HG02852 (cell line): ENCODE data around the gene AK8.
A peak's percentile ranks its signal among the peaks of the same experiment; 100 is the strongest.
"Not testable (repeated sequence)": the region's sequence is repeated elsewhere in the genome, so short reads cannot be mapped to it uniquely, and the experiment has no call there.

Experiments used
- ATAC-seq: cut with Tn5 transposase; IDR thresholded peaks from one replicate; pipeline ENCODE4 v1.9.1; 2021; ENCODE audit warnings: mild to moderate bottlenecking, moderate library complexity; ENCODE audit not compliant: unreplicated experiment

Gene AK8

DNA sequence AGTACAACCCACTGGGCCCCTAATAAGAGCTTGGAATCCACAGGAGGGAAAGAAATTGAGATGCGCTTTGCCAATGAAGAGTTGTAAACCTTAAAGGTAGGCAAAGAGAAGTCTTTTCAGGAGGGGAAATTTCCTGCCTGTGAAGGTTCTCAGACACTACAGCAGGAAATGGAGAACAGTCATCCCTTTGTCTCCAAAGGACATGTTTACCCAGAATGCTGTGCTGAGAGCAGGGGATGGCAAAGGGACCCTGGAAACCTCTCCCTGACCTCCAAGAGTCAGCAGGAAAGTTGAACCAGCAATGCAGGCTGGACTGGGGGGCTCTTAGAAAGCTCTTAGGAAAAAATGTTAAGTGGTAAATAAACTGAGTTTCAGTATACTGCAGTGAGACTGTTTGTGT, 103.2 kb downstream of the AK8 start:
- ATAC-seq: no peak

DNA sequence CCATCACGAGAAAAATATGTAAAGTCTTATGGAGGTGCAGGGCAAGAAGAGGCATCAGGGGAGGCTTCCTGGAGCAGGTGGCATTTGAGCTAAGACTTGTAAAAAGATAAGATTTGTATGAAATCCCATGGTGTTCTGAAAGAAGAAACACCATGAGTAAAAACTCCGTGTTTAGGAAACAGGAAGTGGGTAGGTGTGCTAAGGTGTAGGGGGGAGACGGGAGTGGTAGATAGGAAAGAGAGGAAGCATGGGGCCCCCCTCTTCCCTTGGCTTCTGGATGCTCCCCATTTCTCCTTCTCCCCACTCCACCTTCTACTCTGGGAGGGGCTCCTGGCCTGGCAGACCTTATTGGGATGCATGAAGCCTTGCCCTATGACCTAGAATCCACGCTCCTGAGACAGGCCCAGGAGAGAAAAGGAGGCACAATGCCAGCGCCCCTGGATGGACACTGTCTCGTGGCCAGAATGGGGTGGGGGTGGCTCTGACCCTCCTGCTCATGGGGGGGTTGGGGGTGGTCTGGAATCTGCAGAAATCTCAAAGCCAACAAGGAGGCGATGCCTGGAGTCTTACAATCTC, 104.2 kb downstream of the AK8 start:
- no peak for ATAC-seq

DNA sequence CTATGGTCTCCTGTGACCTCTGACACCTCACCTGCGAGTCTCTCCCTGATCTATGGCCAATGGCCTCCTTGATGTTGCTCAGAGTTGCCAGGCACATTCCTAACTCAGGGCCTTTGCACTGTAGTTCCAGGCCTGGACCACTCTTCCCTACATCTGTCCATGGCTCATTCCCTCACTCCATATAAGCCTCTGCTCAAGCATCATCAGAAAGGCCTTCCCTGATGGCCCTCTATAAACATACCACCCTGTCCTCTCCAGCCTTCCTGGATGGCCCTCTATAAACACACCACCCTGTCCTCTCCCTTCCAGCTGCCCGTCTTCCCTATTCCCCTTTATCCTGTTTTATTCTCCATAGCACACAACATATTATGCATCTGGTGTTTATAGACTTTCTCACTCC, 105.0 kb downstream of the AK8 start:
- no peak for ATAC-seq

DNA sequence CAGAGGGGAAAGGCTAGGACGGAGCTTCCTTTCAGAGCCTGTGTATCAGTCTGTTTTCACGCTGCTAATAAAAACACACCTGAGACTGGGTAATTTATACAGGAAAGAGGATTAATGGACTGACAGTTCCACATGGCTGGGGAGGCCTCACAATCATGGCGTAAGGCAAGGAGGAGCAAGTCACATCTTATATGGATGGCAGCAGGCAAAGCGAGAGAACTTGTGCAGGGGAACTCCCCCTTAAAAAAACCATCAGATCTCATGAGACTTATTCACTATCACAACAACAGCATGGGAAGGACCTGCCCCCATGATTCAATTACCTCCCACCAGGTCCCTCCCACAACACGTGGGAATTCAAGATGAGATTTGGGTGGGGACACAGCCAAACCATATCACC, 106.3 kb downstream of the AK8 start:
- ATAC-seq: not testable (repeated sequence)

DNA sequence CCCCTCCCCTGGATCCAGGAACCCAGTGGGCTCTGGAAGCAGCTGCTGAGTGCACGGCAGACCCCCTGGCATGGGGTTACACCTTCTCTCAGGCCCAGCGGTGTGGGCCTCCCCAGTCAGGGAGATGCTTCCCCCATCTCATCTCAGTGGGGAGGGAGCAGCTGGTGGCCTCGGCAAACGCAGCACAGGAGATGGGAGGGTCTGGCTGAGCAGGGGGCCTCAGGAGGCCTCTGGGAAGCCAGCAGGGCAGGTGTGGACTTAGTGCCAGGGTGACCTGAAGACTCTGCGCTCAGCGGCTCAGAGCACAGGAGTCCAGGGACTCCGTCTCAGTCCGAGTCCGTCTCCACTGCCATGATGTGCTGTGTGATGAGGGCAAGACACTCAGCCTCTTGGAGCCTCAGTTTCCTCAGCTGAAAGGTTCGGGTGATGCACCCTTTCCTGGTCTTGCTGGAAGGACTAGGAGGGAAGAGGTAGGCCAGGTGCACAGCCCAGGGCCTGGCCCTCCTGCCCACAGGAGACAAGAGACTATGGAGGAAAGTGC, 107.2 kb downstream of the AK8 start:
- ATAC-seq: no peak

DNA sequence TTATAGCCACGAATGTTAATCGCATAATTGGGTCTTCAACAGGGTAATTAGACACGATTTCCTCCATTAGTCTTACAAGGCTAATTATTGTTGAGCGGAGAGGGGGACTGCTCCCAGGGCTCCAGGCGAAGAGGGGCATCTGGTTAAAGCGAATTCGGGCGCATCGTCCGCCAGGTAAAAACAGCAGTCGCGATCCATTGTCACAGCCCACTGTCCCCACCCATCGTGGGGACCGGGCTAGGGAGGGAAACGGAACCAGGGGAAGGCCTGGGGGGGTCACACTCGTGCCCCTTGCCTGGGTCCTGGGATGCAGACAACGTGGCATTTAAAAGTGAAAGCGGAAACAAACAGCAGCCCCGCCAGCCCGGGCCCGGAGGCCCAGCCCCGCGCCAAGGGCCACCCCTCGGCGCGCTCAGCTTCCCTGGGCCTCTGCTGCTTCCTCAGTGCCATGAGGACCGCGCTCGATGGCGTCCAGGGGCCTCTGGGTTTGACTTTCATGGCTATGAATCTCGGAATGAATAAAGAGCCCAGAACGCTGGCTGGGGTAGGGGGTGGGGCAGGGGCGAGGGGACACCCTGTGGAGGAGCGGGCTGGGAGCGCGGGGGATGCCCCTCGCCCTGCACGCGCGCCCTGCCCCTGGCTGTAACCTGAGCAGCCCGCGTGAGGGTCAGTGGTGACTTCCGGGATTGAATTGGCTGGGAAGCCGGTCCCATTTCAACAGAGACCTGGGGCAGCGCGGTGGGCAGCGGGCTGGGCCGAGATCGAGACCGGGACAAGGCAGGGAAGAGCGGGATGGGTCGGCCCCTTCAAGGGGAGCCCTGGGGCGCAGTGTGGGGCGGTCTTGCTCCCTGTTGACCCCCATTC, 107.9 kb downstream of the AK8 start:
- ATAC-seq: peak; percentile 56

DNA sequence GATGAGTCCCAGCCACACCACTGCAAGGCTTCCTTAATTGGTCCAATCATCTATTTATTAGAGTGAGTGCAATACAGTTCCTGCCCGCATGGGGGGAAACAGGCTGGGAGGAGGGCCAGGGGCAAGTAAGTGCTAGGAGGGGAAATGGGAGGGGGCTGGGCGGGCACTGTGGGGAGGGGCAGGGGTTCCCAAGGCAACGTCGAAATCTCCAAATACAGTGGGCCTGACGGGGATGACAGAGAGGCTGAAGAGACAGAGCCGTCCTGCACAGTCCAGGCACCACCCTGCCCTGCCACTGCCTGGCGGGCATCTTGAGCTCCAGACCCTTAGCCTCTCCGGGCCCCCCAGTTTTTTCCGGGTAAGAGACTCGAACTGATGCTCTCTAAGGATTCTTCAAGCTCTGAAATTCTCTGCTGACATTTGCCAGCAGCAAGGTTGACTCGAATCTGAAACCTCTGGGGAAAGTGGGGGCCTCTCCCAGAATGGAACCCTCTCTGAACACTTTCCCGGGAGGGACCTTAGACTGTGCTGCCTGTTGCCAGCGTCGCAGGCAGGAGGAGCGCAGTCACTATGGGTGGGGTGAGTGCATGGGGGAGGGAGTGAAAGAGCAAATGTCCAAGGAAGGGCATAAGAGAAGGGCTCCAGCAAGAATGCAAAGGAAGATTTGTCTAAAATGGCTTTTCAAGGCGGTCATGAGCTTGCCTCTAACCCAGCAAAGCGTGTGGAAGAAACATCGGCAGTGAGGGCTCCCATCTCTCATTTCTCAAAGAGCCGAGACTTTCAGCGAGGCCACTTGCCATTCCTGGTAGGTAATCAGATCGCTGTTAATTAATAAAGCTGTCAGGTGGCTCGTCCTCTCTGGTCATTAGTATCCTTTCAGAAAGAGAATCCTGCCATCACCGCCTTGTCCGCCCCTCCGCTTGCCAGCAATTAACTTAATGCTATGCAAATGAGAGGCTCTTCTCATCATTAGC, 108.9 kb downstream of the AK8 start:
- peak; percentile 42 for ATAC-seq

DNA sequence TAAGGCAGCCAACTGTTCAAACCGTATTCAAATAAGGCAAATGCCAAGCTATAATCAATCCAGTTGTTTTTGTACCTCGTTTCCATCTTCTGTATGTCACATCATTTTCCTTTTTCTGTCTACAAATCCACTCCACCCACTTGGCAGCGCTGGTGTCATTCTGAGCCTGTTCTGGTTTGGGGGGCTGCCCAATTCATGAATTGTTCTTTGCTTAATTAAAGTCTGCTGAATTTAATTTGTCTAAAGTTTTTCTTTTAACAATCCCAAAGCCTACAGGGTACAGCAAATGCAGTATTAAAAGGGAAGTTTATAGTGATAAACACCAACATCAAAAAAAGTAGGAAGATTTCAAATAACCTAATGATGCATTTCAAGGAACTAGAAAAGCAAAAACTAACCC, 114.5 kb downstream of the AK8 start:
- ATAC-seq: no peak

DNA sequence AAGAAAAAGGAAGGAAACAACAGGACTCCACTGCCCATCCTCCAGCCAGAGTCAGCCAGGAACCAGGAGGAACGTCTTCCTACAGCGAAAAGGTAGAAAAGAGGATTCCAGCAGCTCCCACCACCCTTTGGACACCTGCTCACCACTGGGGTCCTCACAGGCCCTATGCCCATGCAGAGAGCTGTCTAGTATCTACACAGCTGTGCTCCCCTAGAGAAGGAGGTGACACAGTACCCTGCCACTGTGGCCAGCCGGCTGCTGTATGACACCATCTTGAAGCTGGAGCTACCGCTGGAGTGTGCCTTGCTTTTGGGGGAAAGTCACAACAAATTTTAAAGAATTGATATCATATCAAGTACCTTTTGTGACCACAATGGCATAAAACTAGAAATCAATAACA, 115.2 kb downstream of the AK8 start:
- ATAC-seq: no peak

DNA sequence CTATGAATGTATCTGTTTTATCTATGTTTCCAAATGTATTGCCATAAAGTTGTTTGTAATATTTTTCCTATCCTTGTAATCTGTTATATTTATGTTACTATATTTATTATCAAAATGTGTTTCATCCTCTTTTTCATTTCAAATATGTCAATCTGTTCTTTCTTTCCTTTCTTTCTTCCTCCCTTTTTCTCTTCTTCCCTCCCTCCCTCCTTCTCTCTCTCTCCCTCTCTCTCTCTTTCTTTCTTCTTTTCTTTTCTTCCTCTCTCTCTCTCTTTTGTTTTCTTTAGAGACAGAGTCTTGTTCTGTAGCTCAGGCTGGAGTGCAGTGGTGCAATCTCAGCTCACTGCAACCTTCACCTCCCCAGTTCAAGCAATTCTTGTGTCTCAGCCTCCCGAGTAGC, 116.5 kb downstream of the AK8 start:
- ATAC-seq: no peak

DNA sequence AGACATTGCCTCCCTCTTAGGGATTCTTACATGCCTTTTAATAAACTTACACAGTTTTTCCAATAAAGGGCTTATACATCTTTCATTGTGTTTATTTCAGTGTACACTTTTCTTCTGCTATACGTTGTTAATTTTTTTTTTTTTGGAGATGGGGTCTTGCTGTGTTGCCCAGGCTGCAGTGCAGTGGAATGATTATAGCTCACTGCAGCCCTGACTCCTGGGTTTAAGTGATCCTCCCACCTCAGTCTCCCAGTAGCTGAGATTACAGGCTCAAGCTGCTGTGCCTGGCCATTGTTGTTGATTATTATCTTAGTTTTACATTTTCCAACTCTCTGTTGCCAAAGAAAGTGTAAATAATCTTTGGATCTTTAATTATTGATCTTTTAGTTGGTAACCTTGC, 118.0 kb downstream of the AK8 start:
- no peak for ATAC-seq

DNA sequence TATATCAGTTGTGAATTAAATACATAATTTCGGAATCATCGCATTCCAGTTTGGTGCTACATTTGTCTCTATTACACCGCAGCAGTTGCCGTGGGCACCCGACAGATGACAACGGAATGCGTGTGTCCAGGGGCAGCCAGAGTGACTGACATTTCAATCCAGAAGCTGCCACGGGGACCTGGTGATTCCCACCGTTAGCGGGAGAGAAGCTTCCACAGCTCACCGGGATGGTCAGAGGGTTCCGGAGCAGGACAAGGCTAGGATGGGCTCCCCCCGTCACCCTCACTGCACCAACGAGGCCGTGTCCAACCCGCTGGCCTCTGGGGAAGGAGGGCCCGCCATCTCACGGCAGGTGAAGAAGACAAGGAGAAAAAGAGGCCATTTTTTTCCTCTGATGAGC, 121.1 kb downstream of the AK8 start:
- no peak for ATAC-seq

DNA sequence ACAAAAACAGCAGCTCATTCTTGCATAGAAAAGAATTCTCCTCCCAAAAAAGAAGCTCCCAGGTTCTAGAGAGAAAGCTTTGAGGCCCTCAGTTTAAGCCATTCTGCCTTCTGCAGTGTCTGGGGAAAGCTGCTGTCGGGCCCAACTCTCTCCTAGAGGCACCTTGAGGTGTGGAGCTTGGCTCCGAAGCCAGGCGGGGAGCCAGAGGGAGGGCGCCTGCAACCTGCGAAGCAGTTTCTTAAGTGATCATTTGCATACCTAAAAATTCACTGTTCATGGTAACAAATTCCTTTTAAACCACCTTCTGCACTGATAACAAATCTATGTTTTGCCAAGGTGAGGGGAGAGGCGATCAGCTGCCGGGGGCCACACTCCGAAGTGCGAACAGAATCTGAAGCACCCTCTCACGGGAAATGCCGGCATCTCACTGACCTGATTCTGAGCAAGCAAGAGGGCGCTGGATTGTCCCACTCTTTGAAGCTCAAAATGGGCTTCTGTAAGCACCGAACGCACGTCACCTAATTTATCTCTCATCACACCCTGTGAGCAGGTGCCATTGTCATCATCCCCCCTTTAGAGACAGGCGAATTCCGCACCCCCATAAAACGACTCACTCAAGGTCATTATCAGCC, 121.8 kb downstream of the AK8 start:
- ATAC-seq: no peak

DNA sequence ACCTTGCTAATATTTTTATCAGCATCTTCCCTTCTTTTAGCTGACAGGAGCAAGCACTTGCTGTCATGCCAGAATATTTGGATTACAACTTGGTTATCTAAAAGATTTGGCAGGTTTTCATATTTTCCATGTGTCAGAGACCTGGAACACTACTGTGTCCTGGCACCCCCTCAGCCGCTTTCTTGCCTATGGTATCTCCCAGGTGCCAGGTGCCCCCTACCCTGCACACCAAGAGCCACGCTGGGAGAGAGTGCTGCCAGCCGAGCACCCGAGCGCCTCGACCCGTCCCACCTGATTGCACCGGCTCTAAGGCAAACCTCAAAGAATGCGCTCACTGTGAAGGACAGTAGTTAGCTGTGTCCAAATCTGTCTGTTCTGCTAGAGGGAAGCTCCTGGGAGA, 123.0 kb downstream of the AK8 start:
- no peak for ATAC-seq

DNA sequence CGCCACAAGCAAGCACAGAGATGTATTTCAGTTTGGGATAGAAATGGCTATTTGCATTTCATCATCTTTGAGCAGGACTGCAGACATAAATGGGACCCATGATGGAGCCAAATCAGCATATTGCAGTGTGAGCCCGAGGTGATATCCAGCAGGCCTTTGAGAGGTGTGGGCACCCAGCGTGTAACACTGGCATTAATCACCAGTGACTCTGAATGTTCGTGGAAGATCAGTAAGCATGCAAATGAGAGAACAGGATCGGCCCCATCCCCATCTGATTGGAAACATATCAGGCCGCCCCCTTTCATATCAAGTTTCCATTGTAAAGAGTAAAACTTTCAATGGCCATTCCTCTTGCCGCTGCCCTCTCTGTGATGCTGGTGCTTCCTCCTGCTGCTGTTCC, 123.8 kb downstream of the AK8 start:
- no peak for ATAC-seq

DNA sequence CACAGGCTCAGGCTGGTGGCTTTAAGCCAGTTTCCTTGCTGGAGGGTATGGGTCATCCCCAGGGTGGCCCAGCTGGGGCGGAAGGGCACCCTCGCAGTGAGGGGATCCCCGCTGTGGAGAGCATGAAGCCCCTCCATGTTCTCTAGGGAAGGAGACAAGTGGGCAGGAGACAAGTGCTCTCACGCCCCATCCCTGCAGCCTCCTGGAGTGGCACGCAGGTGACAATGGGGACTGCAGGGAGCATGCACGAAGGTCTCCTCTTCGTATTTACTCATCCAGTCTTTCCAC, 124.5 kb downstream of the AK8 start:
- ATAC-seq: no peak

DNA sequence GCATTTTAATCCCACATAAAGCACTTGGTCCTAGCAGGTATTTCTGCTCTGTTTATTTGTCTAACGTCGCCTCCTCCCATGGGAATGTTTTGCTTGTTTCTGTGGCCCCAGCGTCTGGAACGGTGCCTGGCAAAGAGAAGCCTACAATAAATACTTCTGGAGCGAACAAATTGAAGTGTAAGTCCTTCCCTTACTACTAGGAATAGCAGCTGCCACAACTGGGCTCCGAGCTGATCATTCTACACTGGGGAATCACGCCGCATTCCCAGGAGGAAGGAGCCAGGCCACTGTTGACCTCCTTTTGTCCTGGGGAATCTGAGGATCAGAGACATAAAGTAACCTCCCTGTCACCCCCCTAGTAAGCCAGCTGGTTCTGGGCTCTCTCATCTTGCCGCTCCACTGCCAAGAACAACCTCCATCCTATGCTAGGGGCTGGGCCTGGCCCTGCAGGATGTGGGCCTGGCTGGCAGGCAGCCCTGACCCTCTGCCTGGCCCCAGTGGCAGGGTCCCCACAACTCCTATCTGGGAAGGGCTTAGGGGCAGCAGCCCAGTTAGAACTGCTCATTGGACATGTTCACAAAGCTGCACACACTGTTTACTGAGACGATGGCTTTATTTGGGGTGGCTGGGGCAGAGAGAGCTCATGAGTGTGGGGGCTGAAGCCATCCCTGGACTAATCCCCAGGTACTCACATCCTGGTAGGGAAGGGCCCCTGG, 125.0 kb downstream of the AK8 start:
- ATAC-seq: no peak

DNA sequence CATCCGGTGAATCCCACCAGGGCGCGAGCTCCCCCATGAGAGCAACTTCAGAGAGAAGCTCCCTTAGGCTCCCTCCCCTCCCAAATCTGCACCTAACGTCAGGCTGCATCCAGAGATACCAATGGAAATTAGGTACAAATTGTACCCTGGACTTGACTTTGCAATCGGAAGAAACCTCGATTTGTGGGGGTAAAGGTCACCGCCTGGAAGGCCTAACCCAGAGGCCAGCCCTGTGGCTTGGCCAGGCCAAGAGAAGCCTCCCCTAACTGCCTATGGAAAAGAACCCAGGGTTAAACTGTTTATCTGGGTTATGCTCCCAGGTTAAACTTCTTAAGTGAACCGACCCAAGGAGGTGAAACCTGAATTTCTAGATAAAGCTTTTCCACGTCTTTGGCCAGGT, 127.4 kb downstream of the AK8 start:
- ATAC-seq: no peak

DNA sequence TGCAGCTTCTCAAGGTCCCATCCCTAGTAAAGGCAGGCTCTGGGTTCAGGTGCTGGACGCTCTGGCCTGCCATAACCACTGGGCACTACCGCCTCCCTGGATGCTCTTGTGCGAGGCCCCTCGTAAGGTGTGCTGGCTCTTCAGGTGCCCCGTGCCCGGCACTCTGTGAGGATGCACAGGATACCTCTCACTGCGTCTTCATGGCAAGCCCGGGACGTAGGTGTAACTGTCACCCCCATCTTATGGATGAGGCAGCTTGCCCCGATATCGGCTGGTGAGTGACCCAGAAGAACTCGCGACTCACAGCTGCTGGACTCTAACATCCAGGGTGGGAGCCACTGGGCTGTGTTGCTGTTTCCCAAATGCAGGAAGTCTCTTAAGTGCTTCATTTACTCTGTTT, 128.8 kb downstream of the AK8 start:
- no peak for ATAC-seq

DNA sequence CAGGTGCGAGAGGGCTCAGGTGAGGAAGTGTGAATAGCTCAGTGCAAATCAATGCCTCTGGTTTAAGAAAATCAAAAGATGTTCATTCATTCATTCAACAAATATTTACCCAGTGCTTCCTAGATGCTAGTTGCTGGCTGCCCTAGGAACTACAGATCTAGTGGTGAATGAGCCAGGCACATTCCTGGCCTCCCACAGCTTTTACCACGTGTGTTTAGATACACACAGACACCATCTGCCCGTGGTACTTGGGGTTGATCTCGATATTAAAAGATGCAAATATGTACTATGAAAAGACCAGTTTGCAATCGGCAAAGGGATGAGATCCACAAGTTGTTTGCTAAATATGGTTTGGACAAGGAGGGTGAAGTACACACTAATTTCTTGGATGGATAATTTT, 129.6 kb downstream of the AK8 start:
- ATAC-seq: no peak
